GM21526 (cell line): Measurements from ENCODE around the gene CALCR.

Experiments used
- ATAC-seq: cut with Tn5 transposase; IDR thresholded peaks from one replicate; pipeline ENCODE4 v1.9.1; 2021; ENCODE audit warnings: moderate library complexity; ENCODE audit not compliant: unreplicated experiment, low FRiP score

The CALCR gene

DNA sequence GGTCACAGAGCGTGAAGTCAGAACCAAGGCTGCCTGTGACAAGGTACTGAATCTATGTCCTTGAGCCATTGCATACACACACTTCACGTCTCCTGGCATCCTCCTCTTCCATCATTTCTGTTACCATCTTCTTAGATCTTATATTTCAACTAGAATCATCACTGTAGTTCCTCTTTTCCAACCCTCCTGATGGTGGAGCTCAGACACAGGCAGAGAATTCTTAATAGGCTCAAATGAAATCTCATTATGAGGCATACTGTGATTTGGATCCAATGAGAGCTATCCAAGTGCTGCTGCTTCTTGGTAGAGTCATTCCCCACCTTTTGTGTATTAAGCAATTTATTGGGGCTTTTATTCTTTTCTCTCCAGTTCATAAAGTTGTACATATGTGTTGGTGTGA, 113.2 kb downstream of the CALCR start:
- no peak for ATAC-seq

DNA sequence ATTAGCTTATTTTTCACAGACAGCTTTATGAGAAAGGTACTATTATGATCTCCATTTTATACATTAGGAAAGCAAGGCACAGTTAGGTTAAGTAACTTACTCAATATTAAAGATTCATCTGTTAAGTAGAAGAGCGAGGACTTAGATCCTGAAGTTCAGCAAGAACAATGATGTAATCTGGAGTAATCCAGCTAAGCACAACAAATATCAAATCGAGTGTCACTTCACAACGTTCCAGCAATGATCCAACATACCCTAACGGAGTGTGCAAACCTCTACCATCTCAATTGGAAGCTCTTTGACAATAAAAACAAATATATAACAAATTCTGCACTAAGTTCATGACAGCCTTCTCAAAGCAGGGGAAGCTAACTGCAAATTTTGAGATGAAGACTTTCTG, 121.3 kb downstream of the CALCR start:
- ATAC-seq, result no peak

DNA sequence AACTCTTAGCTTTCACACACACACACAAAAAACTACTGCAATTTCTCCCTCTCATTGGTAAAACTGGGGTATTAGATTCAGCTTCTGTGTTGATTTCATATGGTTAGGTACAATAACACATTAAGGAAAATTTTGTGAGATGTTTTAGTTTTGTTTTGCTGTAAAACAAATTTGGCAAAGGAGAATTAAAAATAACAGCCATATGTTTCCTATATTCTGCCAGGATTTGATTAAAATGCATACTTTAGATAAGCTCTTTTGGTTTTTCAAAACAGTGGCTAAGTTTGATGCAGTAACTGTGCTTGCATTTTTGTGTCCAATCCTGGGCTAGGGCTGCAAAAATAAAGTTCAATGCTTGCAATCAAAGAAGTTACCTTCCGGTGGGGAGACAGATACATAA, 126.3 kb downstream of the CALCR start:
- ATAC-seq, result no peak

DNA sequence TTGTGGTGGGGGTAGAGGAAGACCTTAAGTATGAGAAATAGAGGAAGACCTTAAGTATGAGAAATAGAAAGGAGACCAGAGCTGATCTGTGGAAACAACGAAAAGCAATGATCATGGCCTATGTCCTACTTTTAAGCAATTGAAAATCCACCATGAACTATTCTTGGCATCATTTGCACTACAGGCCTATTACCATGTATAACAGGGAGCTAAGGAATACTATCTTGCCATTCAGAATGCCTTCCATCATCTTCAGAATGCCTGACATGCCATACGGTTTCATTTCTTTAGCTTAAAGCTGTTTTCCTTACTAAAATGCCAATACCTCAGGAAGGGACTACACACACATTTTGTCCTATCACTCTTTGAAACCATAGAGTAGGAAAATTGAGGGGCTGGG, 127.0 kb downstream of the CALCR start:
- no peak for ATAC-seq

DNA sequence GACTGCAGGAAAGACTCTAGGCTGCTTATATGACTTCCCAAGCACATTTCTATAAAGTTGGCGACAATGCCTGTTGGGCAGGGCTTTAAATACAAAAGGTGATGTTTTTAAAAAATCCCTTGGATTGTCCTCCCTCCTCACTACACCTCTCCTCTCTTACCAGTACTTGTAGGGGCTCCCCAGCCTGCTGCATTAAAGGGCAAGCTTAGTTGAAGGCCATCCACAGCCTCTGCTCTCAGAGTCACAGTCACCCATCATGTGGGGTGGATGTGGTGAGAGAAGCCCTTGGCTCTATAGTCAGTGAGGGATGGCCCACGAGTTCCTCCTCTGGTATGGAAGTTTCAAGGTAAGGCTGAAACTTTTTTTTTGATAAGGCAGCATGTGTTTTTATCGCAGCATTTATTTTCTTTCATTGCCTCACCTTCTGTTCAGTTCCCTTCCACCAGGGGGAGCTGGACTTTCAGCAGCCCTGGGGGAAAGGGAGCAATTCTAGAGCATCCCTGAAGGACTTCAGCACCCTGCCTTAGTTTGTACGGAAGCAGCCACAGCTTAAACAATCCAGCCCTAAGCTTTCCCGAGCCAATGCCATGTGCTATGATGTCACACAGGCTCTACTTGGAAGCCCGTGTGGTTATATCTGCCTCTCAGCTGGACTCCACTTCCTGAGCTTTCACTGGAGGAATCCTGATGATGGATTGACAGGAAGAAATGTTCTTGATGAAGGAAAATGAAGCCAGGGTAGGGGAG, 131.9 kb downstream of the CALCR start:
- peak; percentile 84 for ATAC-seq

DNA sequence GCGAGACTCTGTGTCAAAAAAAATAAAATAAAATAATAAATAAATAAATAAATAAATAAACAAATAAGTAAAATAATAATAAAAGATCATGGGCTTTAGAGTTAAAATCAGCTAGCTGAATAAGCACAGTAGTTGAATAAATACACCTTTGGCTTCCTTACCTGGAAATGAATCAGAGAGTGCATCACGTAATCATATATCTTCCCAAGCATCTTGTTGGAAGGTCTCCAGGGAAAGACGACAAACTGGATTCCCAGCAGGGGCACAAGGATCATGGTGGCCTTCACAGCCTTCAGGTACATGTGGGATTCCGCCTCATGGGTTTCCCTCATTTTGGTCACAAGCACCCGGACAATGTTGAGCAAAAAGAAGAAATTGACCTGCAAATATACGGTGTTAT, 138.7 kb downstream of the CALCR start:
- no peak for ATAC-seq

DNA sequence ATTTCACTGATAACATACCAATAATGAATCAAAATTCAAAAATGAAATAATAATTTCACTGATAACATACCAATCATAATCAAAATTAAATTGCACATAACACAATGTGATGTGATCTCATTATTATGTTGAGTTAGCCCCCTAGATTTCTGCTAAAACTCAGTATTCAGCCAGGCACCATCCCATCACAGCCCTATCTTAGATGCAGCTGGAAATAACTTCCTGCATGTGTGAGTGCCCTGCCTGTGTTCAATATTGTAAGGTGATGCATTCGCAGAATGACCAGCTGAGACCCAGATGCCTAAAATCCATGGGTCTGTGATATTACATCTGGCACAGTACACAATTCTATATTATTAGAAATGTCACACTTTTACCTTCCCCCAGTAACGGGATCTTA, 142.4 kb downstream of the CALCR start:
- ATAC-seq, result no peak

DNA sequence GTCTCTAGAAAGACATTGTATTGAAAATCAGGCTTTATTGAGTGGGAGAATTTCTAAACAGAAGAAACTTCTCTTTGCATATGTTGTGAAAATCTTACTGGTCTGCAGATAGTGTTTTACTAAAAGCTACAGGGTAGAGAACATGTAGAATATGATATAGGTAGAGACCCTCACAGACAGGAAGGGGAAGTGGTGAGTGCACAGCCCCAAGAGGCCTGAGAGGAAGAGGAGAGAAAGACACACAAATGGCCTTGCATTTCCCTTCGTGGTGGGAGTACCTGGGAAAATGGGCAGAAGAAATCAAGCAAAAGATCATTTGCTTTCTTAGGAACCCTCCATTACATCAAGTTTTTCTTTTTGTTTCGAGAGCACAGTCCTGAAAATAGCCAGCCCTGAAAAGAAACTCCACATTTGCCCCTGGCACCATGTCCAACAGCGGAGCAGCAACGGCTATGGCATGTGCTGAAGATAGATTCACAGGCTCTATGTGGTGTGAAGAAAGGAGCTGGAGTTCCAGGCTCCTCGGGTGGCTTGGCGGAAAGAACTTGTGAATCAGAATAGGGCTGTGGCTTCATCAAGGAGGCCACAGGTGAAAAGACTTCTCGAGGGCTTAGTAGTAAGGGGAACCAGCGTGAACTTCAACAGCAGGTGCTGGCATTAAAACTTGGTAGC, 143.5 kb downstream of the CALCR start:
- no peak for ATAC-seq

DNA sequence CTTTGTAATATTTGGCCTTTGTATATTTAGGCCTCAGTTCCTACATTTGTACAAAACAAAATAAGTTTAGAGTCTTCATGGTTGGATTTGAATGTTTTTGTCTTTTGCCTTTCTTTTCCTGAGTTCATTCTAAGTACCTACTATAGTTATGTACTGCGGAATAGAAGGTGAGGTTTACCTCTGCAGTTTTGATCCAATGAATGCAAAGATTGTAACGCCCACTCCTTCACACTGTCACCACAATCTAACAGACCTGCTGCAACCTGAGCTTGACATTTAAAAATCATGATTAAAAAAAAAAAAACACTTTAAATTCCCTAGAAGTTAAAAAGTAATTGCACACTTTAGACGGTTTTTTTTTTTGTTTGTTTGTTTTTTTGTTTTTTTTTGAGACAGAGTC, 145.0 kb downstream of the CALCR start:
- no peak for ATAC-seq

DNA sequence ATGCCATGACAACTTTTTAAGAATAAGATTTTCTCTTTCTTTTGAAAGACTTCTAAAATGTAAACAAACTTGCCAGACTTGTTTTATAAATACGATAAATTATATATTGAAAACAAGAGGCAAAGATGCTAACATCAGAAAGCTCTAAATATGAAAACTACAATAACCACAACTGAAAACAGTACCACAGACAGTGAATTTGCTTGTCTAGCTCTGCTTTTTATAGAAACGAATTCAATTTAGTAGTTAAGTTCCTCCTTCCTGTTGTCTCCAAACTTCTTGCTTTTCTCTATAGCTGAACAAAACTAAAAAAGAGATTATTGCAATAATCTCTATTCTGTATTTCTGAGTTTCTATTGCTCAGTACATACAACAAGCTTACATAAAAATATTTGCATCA, 147.4 kb downstream of the CALCR start:
- no peak for ATAC-seq

DNA sequence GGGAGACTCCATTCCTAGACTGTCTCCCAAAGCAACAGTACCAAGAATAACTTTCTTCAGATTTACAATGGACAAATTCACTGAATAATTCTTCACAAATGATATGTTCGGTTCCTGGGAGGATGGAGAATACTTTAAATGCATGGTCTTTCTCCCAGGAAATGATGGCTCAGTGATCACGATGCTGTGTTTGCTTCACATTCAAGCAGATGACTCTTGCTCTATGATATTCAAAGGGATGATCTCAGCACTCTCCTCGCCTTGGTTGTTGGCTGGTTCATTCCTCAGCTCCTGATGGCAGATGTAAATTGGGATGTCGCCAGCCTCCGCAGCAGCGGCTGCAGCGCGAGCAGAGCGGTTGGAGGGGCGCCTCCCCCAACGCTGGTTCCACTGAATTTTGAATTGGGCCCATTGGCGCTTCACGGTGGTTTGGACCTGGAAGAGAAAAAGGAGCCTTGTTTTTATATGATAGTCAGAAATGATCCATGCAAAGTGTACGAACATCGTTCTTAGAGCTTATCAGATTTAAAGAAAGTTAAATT, 148.3 kb downstream of the CALCR start:
- ATAC-seq, result no peak

DNA sequence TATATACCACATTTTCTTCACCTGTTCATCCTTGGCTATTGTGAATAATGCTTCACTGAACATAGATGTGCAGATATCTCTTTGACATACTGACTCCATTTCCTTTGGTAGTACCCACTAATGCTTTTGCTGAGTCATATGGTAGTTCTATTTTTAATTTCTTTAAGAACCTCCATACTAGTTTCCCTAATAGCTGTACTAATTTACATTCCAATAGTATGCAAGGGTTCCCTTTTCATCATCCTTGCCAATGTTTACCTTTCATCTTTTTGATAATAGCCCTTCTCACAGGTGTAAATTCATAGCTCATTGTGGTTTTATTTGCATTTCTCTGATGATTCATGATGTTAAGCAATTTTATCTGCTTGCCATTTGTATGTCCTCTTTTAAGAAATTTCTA, 159.9 kb downstream of the CALCR start:
- ATAC-seq, result no peak

DNA sequence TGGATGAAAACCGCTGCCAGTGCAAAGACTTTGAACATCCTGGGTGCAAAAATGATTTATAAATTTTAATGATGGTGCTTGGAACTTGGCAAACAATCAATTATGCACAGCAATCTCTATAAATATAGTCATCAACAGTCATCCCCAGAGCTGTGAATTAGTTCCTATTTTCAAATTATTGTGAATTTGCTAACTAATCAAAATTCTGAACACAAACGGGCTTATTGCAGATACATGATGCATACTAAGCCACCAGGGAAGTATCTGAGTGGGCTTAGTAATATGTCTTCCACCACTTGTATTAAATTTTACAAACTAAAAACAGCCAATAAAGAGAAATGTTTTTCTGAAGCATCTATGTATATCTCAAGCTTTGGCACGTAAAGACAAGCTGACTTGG, 165.2 kb downstream of the CALCR start:
- no peak for ATAC-seq

DNA sequence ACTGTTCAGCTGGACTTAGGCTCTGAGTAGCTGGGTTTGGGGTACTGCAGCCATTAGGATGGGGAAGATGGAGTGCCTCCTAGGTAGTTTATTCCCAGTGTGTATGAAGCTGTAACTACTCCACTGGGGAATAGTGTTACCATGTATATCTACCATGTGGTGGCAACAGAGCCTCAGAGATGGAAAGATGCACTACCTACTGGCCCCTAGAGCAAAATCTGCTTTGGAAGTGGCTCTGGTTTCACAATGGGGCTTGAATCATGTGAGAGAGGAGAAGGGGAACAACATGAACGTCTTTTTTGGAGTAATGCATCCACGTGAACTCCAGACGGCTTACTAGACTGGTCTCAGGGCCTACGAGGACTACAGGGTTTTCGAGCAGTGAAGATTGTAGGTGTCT, 167.3 kb downstream of the CALCR start:
- no peak for ATAC-seq

DNA sequence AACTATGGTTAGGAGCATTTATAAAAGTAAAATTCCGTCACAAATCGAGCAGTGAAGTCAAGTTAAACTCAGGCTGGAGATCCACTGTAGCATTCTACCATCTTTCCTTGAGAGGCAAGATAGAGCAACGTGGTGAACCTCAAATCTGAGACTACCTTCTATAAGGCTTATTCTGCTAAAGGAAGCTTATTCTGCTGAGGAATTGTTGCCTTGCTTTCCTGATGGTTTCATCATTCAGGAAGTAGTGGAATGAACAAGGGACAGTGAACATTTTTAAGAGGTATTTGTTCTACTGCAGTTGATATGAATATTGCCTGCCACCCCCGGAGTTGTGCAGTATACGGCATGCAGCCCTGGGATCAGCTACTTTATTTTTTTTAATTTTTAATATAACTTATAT, 171.6 kb downstream of the CALCR start:
- no peak for ATAC-seq

DNA sequence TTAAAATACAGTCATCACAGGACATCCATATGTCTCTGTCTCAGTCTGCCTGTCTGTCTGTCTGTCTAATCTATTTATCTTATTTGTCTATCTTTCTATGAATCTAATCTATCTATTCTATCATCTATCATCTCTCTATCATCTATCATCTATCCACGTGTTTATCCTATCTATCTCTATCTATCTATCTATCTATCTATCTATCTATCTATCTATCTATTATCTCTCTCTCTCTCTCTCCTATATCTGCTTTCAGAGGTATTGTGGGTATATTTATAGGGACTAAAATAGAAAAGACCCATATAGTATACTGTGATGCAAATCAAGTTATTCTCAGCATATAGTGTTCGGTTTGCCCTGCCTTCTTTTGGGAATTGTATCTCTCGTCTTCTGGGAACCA, 174.9 kb downstream of the CALCR start:
- no peak for ATAC-seq

DNA sequence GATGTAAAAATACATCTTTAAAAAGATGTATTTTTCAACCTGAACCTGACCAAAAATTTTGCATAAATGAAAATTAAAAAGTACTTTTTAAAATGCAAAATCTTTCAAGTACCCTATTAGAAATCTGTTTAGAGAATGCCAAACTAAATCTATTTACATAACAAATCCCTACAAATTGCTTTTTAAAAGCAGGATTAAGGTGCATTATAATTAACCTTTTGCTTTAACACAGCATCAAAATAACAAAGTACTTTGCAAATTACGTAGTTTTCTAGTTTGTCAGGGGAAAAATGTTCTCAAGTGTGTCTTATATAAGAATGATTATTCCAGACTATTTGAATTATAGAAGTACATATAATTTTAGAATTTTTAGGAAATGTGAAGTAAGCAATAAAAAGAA, 181.5 kb downstream of the CALCR start:
- no peak for ATAC-seq

DNA sequence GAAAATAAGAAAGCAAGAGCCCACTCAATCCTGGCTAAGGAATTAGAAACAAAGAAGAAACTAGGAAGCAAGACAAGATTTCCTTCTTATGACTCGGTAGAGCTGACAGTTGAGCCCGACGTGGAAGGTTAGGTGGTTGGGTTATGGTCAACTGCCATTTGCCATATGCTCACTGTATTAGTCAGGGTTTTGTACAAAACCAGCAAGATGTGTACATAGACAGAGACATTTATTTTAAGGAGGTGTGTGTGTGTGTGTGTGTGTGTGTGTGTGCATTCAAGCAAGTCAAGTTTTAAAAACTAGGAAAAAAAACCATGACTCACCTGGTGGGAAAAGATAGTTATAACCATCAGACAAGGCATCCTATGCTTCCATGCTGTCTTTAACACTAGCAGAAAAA, 183.9 kb downstream of the CALCR start:
- ATAC-seq, result no peak

DNA sequence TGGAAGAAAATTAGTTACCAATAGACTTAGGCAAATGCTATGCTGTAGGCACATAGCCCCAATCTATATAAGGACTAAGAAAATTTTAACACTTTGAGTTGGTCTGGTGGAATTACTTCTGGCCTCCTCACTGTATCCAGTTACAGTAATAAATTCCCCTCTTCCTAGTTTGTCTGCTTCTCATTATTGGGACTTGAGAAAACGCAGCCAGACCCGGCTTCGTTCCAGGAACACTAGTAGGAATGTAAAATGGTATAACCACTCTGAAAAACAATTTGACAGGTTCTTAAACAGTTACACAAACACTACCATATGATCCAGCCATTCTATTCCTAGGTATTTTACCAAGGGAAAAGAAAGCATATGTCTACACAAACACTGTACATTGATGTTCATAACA, 192.2 kb downstream of the CALCR start:
- no peak for ATAC-seq

DNA sequence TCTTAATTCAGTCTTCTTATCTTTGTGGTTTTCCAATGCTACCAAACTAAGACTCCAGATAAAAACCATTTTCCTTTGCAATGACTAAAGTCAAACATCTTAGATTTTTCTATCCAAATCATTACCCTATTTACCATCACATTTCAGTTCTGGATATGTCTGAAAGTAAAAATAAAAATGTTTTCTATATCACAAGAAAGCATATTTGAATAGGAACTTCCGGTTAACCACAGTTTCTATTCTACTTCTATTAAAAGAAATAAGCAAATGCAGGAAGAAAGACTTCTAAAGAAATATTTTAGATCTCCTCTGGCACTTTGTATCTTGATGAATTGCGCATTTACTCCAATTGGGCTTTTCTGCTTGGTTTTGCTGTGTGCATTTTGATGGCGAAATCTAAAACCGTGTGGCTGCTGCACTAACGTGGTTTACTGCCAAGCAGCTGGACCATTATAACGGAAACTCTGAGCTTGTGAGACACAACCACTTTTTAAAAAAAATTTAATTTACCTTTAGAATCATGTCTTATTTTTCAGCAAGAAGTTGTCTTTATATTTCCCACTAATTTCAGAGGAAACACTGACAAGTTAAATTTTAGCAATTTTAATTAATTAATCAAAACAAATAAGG, 196.3 kb downstream of the CALCR start:
- ATAC-seq, result peak; percentile 56

DNA sequence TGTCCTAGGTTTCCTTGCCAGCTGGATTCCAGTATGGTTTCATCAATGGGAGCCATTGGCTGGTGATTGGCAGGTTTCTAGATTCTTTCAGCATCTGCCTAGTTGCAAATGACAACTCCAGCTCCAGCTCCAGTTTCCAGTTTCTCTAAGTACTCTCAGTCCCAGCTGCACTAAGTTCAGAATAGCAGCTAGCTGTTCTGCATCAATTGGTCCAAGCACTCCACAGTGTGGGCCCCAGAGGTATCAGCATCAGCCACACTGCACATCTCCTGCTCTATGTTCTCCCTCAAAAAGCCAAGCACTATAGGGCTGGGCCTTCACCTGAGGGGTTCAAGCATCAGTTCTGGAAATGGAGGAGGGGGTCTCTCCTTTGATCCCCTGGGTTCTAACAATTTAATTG, 198.9 kb downstream of the CALCR start:
- ATAC-seq, result peak; percentile 38
